Forelimb muscle (tissue), 1 donor: ENCODE data around the gene MPZ. TPM values are rescaled to one million over a fixed set of nuclear protein-coding genes. Genes with fewer than 3 reads are reported as not detected.
"Not testable (repeated sequence)": the region's sequence is repeated elsewhere in the genome, so short reads cannot be mapped to it uniquely, and the experiment has no call there.

Experiments used
- DNase-seq: peaks from one replicate; pipeline ENCODE4 v3.0.0-alpha.2; 2013; ENCODE audit warnings: low read depth
- polyA plus RNA-seq: library from polyadenylated mRNA; unstranded; fragments of 120-200 nt; gene quantifications from one replicate; pipeline ENCODE4 v1.2.1, GENCODE V29; 2013; ENCODE audit not compliant: insufficient read length

The MPZ gene
- polyA plus RNA-seq, 1 donor, result 12.5 TPM

DNA sequence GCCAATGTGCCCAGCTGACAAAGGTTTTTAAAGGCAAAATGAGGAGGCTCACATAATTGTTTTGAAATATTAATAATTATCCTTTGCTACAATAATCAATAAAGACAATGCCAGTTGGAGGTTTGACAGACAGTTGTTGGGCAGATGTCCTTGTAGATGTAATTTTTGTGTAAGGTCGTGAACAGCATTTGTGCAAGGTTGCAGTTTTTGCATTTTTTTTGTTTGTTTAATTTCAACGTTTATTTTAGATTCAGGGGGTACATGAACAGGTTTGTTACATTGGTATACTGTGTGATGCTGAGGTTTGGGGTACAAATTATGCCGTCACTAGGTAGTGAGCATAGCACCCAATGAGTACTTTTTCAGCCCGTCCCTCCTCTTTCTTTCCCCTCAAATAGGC is 9.3 kb downstream of the MPZ start:
- DNase-seq, result no peak

- no peak for DNase-seq
Observed at GRCh38 chr1:161299347-161299746, 10.4 kb downstream of the MPZ start.

GRCh38 chr1:161298116-161298515 is 11.7 kb downstream of the MPZ start:
- no peak for DNase-seq

- no peak for DNase-seq
Observed at GRCh38 chr1:161297415-161297814, 12.4 kb downstream of the MPZ start.

DNA sequence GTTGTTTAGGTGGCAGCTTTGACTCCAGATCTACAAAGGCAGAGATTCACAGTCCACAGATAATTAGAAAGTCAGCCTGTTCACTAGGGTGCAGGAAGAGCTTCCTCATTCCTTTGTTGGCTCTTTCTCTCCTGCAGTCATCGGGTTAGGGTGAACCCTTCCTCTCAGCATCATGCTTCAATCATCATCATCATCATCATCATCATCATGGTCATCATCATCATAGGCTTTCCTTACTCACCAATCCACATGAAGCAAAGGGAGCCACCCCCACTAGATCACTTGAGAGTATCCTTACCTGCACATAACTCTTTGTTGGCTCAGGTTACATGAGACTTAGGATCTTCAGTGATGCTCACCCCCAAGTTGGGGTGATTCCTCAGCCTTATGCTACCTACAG is 19.0 kb downstream of the MPZ start:
- DNase-seq, result no peak

- DNase-seq, result no peak
Observed at GRCh38 chr1:161287482-161288054, 22.2 kb downstream of the MPZ start.

- no peak for DNase-seq
Observed at GRCh38 chr1:161285521-161285920, 24.2 kb downstream of the MPZ start.

GRCh38 chr1:161285113-161285512 is 24.7 kb downstream of the MPZ start:
- no peak for DNase-seq

DNA sequence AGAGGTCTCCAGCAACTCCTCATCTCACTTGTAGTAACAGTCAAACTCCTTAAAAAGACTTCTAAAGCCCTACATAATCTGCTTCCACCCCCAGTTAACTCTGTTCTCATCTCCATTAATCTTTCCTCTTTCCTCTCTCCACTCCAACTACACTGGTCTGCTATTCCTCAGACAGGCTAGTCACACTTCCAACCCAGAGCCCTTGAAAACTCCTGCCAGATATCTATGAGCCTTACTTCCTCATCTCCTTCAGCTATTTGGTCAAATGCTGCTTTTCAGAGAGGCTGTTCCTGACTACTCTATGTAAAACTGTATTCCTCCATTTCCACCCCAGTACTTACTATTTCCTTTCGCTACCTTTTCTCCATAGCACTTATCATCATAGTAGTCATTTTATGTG is 26.8 kb downstream of the MPZ start:
- DNase-seq, result no peak

- no peak for DNase-seq
Observed at GRCh38 chr1:161274874-161275273, 34.9 kb downstream of the MPZ start.

- DNase-seq, result no peak
Observed at GRCh38 chr1:161273402-161273801, 36.4 kb downstream of the MPZ start.

DNA sequence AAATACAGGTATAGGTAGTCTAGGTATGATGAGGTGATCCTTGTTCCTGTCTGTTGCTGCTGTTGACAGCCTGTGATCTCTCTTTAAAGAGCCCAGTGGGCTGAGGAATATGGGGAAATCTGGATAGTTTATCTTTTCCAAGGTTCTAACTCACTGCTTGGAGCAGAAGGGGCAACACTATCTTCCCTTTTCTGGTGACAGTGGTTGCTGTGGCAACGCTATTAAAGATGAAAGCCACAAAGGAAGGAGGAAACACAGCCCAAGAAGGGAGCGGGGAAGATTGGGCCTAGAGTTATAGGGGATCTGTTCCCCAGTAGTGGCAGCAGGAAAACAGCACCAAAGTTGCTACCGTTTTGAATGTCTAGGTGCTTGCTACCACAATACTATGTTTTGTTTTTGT is 42.4 kb downstream of the MPZ start:
- no peak for DNase-seq

- no peak for DNase-seq
Observed at GRCh38 chr1:161266836-161267235, 42.9 kb downstream of the MPZ start.

- no peak for DNase-seq
Observed at GRCh38 chr1:161266202-161266601, 43.6 kb downstream of the MPZ start.

- DNase-seq, result no peak
Observed at GRCh38 chr1:161265305-161265704, 44.5 kb downstream of the MPZ start.

GRCh38 chr1:161261261-161262235 is 48.2 kb downstream of the MPZ start:
- no peak for DNase-seq

DNA sequence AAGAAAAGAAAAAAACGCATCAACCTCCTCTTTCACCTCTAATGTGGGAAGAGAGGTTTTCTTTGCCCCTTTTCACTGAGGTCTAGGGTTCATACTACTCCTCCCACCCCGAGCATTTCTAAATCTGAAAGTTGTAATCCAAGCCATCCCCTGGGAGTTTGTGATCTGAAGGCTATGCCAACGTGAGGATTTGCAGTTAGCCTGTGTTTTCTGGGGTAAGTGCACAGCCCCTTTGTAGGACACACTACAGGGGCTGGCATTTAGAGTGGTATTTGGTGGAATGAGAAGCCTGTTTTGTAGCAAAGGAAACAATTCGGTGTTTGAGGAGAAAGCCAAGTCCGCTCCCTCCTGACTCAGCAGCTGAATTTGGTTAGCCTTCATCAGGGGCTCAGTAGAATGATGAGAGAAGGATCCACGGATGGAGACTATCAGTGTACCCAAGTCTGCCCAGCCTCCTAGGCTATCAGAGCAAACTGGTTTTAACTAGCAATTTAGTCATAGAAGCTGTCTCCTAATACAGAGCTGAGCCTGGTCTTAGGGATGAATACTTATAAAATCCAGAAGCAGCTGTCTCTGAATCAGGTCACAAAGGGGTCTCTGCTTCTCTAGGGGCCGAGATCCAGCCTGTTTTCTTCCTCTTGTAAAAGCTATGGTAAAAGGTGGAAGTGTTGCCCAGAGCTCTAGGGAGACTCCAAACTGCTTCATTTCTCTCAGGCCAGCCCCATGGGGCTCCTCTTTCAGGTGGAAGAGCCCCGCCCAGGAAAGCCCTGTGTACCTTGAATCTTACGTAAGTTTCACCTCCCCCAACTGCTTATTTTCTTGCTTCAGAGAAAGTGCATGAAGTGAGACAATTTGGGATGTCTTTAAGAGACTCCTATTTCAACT is 49.1 kb downstream of the MPZ start:
- DNase-seq, result no peak

DNA sequence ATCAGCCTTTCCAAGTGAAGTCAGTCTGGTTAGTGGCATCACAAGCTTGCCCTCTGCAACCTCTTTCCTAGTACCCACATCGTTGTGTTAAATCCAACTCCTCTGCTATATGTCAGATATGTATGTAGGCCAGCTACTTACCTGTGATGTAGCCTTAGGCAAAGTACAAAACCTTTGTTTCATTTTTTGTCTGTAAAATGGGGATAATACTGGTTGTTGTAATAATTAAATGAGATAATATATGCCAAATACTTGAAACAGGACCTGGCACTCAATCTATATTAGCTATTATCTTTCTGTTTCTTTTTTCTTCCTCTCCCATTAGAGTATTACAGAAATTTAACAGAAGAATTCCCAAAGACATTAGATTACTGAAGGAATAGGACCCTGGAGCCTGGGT is 50.0 kb downstream of the MPZ start:
- no peak for DNase-seq

DNA sequence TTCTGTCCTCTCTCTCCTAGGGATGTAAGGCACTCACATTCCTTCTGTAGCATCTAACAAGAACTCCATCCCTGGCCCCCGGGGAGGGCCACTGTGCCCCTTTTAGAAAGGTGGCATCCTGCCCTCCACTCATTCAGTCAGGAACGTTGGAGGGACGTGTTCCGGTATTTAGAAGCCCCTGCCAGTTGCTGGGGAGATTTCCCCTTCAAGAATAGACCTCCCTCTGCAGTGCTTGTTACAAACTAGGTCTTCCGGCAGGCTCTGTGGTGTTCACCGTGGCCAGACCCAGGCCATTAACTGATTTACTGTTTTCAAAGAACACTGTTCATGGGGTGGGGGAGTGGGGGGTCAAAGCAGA is 50.4 kb downstream of the MPZ start:
- no peak for DNase-seq

DNA sequence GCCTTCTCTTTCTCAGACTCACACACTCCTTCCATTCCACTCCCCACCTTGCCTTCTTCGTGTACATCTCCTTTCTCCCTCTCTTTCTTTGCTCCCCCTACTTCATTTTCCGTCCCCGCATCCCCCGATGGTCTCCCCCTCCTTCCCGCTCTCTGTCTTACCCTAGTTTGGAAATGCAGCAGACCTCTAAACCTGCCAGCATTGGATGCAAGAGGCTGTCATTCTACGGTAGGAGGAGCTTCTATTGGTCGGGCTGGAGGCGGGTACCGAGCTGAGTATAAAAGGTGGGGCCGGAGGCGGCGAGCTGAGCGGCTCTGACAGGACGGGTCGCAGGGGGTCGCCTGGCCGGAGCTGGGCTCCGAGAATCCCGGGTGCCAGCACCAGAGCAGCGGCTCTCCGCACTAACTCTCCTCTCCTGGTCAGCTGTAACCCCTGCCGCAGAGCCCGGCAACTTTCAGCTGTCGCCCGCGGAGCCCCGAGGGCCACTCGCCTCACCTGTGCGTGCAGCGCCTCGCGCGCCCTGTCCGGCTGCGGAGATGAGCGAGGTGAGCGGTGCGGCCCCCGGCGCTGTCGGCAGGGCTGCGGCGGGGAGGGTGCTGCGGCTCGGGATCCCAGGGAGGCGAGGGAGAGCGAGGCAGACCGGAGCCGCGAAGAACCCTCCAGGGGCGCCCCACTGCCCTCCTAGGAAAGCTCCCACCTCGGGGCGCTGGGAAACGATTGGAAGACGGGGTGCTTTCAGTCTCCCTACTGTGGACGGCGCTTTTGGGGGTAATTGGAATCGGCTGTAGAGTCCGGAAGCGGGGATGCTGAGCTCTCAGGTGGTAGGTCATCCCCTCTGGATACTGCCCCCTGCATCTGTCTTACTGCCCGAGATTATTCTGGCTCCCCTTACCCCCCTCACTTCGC is 51.1 kb downstream of the MPZ start, which contains the start of gene PCP4L1:
PCP4L1 (plus strand) TSS at position 307 of the 906 bp plus-strand sequence; CDS start at position 537, 230 bp downstream.
- peak; percentile 5 for DNase-seq

DNA sequence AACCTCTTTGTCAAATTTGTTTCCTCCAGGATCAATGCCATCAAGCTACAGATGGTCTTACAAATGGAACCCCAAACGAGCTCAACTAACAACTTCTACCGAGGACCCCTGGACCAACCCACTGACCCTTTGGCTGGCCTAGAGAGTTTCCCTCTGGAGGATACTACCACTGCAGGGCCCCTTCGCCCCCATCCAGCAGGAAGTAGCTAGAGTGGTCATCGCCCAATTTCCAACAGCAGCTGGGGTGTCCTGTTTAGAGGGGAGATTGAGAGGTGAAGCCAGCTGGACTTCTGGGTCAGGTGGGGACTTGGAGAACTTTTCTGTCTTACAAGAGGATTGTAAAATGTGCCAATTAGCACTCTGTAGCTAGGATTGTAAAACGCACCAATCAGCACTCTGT is 52.7 kb downstream of the MPZ start:
- DNase-seq, result not testable (repeated sequence)
